Sigmoid colon (tissue), 7 donors: ENCODE data around the gene SLC45A2. TPM values are rescaled to one million over a fixed set of nuclear protein-coding genes. Genes with fewer than 3 reads are reported as not detected.
"Not testable (repeated sequence)": the region's sequence is repeated elsewhere in the genome, so short reads cannot be mapped to it uniquely, and the experiment has no call there.

Experiments
- DNase-seq: peaks from one replicate; pipeline ENCODE4 v3.0.0-alpha.2; 2019
- H3K27ac ChIP-seq, 4 donors: fragments of 200-600 bp; sonication (generic); one replicate each; pipeline ENCODE4 v1.5.1; 2016 to 2019; ENCODE audit warnings: mild to moderate bottlenecking in 1 of 4
- H3K27me3 ChIP-seq, 3 donors: fragments of 200-600 bp; sonication (generic); one replicate each; pipeline ENCODE4 v1.5.1; 2019; ENCODE audit warnings: mild to moderate bottlenecking in 1 of 3
- H3K36me3 ChIP-seq, 4 donors: fragments of 200-600 bp; sonication (generic); one replicate each; pipeline ENCODE4 v1.5.1; 2016 to 2019
- H3K4me1 ChIP-seq, 4 donors: fragments of 200-600 bp; sonication (generic); one replicate each; pipeline ENCODE4 v1.5.1; 2017 to 2019
- H3K4me3 ChIP-seq, 4 donors: fragments of 200-600 bp; sonication (generic); one replicate each; pipeline ENCODE4 v1.5.1; 2017 to 2019; ENCODE audit warnings: mild to moderate bottlenecking in 2 of 4, moderate library complexity in 1 of 4
- H3K9me3 ChIP-seq, 4 donors: fragments of 200-600 bp in 3 of 4; sonication (generic) in 3 of 4; one replicate each; pipeline versions ENCODE4 v1.5.1 to v1.6.1; 2013 to 2019
- EP300 ChIP-seq, 4 donors: sonication (generic); formaldehyde crosslinking; IDR thresholded peaks; one replicate each; pipeline ENCODE4 v1.6.1; 2017; ENCODE audit warnings: antibody characterized with exemption in 4 of 4
- POLR2A ChIP-seq, 2 donors: fragments of 450-650 bp; IDR thresholded peaks; one replicate each; pipeline ENCODE4 v1.6.1; 2016; ENCODE audit warnings: antibody characterized with exemption in 2 of 2, mild to moderate bottlenecking in 2 of 2, moderate library complexity in 2 of 2
- POLR2AphosphoS5 ChIP-seq, 4 donors: sonication (generic); formaldehyde crosslinking; IDR thresholded peaks; one replicate each; pipeline ENCODE4 v1.6.1; 2017; ENCODE audit warnings: antibody characterized with exemption in 4 of 4
- WGBS, 2 donors: extraction: QIAGEN DNeasy Blood & Tissue Kit; methylation state at CpG; one replicate each; pipeline ENCODE4 v1.1.7; 2013; 5-methylcytosine and 5-hydroxymethylcytosine counted together
- intact Hi-C: fragments of 100-400 bp; cut with DNase I; formaldehyde crosslinking; loops from one replicate; pipeline ENCODE4 v1.15.1; 2023
- polyA plus RNA-seq, 3 donors: library from polyadenylated mRNA; stranded (reverse); fragments of 200-250 nt; gene quantifications; one replicate each; pipeline ENCODE4 v1.2.3, GENCODE V29; 2013
- total RNA-seq, 4 donors: library from RNA; depleted of rRNA; stranded (reverse); fragments of >200 nt; gene quantifications; one replicate each; pipeline ENCODE4 v1.1.0, GENCODE V29; 2016
- TF ChIP-seq, protein P1 (sequence below), 4 experiments: fragments of 450-650 bp in 3 of 4; fragments of 200-600 bp in 1 of 4; IDR thresholded peaks; one replicate each; pipeline ENCODE4 v1.5.1; 2016 to 2019; ENCODE audit warnings: antibody characterized with exemption in 4 of 4, mild to moderate bottlenecking in 3 of 4, moderate library complexity in 2 of 4
- donor health status: healthy with polysubstance abuse.
- donor health status: Bipolar disorder and iron deficiency.
- donor health status: healthy.

SLC45A2 gene
- total and polyA plus RNA-seq, 7 donors: 0.03 to 0.27 TPM; not detected in 5

DNA sequence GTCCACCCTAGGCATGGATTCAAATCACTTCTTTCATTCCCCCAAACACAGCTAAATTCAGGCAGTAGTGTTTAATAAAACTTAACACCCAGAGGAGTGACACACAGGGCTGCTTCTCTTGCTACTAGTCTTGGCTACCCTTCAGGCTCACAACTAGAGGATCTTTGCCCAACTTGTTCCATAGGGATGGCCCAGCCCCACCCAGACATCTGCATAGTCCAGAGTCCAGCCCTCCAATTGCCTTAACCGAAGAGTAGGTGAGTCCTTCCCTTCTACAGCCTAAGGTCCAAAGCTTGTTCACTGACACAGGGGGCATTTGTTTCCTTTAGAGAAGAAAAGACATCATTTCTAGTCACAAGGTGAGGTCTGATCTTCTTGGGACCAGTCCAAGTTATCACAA is 63.5 kb downstream of the SLC45A2 start:
- no peak overlapping the region for H3K4me3 ChIP-seq
- peaks cover 0 to 3% (median 1%) of the 10 kb centered on the region in 4 donors for H3K9me3 ChIP-seq
- H3K36me3 ChIP-seq: no peaks in the 10 kb centered on the region
- no peak for DNase-seq
- TF ChIP-seq POLR2AphosphoS5 (IDR thresholded peaks at IDR 0.05) (no peak), EP300 (IDR thresholded peaks at IDR 0.05) (no peak), POLR2A (IDR thresholded peaks at IDR 0.05) (no peak)
- TF ChIP-seq, protein P1, sequence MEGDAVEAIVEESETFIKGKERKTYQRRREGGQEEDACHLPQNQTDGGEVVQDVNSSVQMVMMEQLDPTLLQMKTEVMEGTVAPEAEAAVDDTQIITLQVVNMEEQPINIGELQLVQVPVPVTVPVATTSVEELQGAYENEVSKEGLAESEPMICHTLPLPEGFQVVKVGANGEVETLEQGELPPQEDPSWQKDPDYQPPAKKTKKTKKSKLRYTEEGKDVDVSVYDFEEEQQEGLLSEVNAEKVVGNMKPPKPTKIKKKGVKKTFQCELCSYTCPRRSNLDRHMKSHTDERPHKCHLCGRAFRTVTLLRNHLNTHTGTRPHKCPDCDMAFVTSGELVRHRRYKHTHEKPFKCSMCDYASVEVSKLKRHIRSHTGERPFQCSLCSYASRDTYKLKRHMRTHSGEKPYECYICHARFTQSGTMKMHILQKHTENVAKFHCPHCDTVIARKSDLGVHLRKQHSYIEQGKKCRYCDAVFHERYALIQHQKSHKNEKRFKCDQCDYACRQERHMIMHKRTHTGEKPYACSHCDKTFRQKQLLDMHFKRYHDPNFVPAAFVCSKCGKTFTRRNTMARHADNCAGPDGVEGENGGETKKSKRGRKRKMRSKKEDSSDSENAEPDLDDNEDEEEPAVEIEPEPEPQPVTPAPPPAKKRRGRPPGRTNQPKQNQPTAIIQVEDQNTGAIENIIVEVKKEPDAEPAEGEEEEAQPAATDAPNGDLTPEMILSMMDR (IDR thresholded peaks at IDR 0.05): no peak
- 18 to 56% methylated on average over 1 of the region's 1 CpG for WGBS, 2 donors
- no peak overlapping the region for H3K27ac ChIP-seq
- intact Hi-C loops: no loop called here
- no peaks in the 10 kb centered on the region for H3K4me1 ChIP-seq
- no peaks in the 10 kb centered on the region for H3K27me3 ChIP-seq

DNA sequence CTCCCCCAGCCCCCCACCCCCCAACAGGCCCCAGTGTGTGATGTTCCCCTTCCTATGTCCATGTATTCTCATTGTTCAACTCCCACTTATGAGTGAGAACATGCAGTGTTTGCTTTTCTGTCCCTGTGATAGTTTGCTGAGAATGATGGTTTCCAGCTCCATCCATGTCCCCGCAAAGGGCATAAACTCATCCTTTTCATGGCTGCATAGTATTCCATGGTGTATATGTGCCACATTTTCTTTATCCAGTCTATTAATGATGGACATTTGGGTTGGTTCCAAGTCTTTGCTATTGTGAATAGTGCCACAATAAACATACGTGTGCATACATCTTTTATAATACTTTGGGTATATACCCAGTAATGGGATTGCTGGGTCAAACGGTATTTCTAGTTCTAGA is 69.6 kb downstream of the SLC45A2 start:
- H3K4me1 ChIP-seq, intact Hi-C loops, H3K36me3 ChIP-seq, DNase-seq, H3K27me3 ChIP-seq, H3K27ac ChIP-seq, H3K9me3 ChIP-seq, H3K4me3 ChIP-seq: not testable (repeated sequence)
- 91 to 94% methylated on average over 3 of the region's 3 CpGs for WGBS, 2 donors

DNA sequence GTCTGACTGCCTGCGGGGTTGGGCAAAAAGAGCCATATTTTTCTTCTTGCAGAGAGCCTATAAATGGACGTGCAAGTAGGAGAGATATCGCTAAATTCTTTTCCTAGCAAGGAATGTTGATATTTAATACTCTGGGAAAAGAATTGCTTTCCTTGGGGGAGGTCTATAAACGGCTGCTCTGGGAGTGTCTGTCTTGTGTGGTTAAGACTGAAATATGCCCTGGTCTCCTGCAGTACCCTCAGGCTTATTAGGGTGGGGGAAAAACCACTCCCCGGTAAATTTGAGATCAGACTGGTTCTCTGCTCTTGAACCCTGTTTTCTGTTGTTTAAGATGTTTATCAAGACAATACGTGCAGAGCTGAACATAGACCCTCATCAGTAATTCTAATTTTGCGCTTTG is 78.2 kb downstream of the SLC45A2 start:
- DNase-seq, H3K4me3 ChIP-seq, intact Hi-C loops, H3K27me3 ChIP-seq, H3K27ac ChIP-seq, H3K36me3 ChIP-seq, H3K4me1 ChIP-seq: not testable (repeated sequence)
- WGBS, 2 donors: 84 to 91% methylated on average over 7 of the region's 7 CpGs
- H3K9me3 ChIP-seq: peaks cover 0 to 13% (median 6%) of the 10 kb centered on the region in 4 donors

DNA sequence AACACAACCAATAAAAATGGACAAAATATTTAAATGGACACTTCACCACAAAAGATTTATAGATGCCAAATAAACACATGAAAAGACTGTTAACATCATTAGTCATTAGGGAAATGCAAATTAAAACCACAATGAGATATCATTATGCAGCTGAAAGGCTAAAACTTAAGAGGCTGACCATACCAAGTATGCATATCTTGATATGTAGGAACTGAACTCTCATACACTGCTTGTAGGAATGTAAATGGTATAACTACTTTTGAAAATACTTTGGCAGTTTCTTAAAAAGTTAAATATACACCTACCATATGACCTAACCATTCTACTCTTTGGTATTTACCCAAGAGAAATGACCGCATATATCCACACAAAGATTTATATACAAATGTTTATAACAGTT is 79.1 kb downstream of the SLC45A2 start:
- WGBS, 2 donors: 58 to 84% methylated on average over 1 of the region's 1 CpG
- intact Hi-C loops: no loop called here

DNA sequence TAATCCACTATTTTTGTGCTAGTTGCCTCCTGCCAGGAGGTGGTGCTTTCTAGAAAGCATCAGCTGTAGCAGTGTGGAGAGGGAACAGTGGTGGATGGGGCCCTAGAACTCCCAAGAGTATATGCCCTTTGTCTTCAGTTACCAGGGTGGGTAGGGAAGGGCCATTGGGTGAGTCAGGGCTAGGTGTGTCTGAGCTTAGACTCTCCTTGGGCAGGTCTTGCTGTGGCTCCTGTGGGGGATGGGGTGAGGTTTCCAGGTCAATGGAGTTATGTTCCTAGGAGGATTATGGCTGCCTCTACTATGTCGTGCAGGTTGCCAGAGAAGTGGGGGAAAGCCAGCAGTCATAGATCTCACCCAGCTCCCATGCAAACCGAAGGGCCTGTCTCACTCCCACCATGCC is 81.4 kb downstream of the SLC45A2 start:
- intact Hi-C loops: no loop called here
- DNase-seq: no peak
- WGBS, 2 donors: 84 to 85% methylated on average over 2 of the region's 2 CpGs
- Histone ChIP-seq H3K4me1 (no peaks in the 10 kb centered on the region), H3K27me3 (no peaks in the 10 kb centered on the region), H3K4me3 (no peak overlapping the region), H3K27ac (no peak overlapping the region), H3K36me3 (no peaks in the 10 kb centered on the region), H3K9me3 (peaks cover 0 to 13% (median 6%) of the 10 kb centered on the region in 4 donors)
- TF ChIP-seq POLR2AphosphoS5 (IDR thresholded peaks at IDR 0.05): no peak
- no peak for TF ChIP-seq POLR2A (IDR thresholded peaks at IDR 0.05)
- TF ChIP-seq, protein P1 (IDR thresholded peaks at IDR 0.05): no peak
- TF ChIP-seq EP300 (IDR thresholded peaks at IDR 0.05): no peak

More for the DNA sequence above, 79.1 kb downstream of the SLC45A2 start:
- Histone ChIP-seq H3K9me3 (peaks cover 0 to 13% (median 6%) of the 10 kb centered on the region in 4 donors), H3K4me3 (no peak overlapping the region), H3K27ac (no peak overlapping the region), H3K4me1 (no peaks in the 10 kb centered on the region), H3K36me3 (no peaks in the 10 kb centered on the region), H3K27me3 (no peaks in the 10 kb centered on the region)
- TF ChIP-seq, protein P1 (IDR thresholded peaks at IDR 0.05): no peak
- TF ChIP-seq POLR2A (IDR thresholded peaks at IDR 0.05): no peak
- no peak for TF ChIP-seq EP300 (IDR thresholded peaks at IDR 0.05)
- no peak for TF ChIP-seq POLR2AphosphoS5 (IDR thresholded peaks at IDR 0.05)
- DNase-seq: no peak

DNA sequence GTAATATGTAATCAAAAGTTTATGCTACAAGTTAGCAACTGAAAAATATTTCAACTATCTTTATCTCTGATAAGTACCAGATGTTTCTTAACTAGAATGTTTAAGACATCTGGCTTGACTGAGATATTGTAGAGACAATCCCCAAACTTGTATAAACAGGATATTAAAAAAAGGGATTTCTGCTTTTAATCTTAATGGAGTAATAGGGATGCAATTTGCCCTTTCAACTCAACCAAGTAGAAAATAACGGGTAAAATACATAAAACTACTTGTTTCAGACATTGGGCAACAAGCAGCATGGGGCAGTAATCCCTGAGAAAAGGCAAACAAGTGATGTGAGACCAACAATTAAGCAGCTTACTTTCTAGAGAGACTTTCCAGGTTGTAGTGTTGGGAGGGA is 83.3 kb downstream of the SLC45A2 start:
- Histone ChIP-seq H3K36me3 (no peaks in the 10 kb centered on the region), H3K4me3 (no peak overlapping the region), H3K27ac (no peak overlapping the region), H3K4me1 (no peaks in the 10 kb centered on the region), H3K9me3 (peaks cover 0 to 4% (median 2%) of the 10 kb centered on the region in 4 donors), H3K27me3 (no peaks in the 10 kb centered on the region)
- no peak for TF ChIP-seq POLR2AphosphoS5 (IDR thresholded peaks at IDR 0.05)
- no peak for TF ChIP-seq POLR2A (IDR thresholded peaks at IDR 0.05)
- TF ChIP-seq EP300 (IDR thresholded peaks at IDR 0.05): no peak
- TF ChIP-seq, protein P1 (IDR thresholded peaks at IDR 0.05): no peak
- intact Hi-C loops: no loop called here
- no peak for DNase-seq
- WGBS, 2 donors: 26 to 57% methylated on average over 1 of the region's 1 CpG
